CD1c-positive myeloid dendritic cell (primary cell): ENCODE results near the gene TMEM245.
"Not testable (repeated sequence)": the region's sequence is repeated elsewhere in the genome, so short reads cannot be mapped to it uniquely, and the experiment has no call there.

Experiments used
- DNase-seq: peaks from one replicate; pipeline ENCODE4 v3.0.0-alpha.2; 2016; ENCODE audit errors: extremely low spot score

TMEM245 gene

DNA sequence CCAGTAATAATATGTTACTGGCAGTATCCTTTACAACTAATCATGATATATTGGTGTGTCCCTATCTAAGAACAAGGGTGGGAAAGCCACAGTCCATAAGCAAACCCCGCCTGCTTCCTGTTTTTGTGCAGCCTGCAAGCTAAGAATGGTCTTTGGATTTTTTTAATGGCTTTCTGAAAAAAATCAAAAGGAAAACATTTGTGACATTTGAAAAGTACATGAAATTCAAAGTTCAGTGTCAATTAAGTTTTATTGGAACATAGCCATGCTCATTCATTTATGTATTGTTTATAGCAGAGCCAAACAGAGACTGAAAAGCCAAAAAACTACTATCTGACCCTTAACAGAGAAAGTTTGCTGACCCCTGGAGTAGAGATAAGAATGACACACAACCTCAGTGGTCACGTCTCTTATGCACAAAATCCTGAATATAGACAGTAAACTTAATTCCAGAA is 12.8 kb upstream of the TMEM245 start:
- DNase-seq = no peak

DNA sequence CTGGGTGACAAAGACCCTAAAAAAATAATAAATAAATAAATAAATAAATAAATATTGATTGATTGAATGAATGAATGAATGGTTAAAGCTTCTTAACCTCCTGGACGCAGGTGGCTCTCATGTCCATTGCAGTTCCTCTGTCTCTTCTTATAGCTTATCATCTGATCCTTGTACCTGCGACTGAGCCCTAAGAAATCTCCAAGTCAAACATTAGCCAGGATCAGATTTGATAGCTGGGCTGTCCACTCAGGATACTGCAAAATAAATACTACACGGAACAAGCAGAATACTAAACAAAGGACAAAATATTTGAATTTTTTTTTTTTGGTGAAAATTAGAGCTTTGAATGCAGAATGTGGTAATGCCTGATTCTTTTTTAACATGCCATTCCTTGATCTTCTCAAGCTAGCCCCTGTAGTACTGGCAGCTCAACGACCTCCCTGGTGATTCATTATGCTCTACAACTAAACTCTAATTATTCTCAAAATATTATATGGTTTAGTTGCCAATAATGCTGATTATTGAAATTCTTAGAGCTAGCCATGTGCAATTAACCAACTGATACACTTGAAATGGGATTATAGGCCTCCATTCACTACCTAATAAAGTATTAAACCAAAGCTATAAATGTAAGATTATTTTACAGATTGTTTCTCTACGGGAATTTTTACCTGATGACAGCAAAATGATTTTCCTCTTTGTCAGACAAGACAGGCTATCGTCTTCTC is 9.9 kb upstream of the TMEM245 start:
- DNase-seq = no peak

DNA sequence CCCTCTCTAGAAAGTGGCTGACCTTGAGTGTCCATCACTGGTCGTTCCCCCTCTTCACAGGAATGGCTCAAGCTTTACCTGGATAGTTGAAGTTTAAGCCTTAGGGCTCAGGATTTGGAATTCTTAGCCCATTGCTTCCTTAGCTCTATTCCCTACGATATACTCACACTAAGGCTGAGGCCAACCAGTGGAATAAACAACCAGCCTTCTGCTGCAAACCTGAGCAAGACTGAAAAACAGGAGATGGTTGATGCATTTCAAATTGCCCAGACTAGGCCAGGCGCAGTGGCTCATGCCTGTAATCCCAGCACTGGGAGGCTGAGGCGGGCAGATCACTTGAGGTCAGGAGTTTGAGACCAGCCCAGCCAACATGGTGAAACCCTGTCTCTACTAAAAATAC is 6.9 kb upstream of the TMEM245 start:
- DNase-seq = not testable (repeated sequence)

- no peak for DNase-seq
Measured at GRCh38 chr9:109124121-109124520, 4.4 kb upstream of the TMEM245 start.

GRCh38 chr9:109122726-109123621 is 3.2 kb upstream of the TMEM245 start:
- peak; percentile 26 for DNase-seq

DNA sequence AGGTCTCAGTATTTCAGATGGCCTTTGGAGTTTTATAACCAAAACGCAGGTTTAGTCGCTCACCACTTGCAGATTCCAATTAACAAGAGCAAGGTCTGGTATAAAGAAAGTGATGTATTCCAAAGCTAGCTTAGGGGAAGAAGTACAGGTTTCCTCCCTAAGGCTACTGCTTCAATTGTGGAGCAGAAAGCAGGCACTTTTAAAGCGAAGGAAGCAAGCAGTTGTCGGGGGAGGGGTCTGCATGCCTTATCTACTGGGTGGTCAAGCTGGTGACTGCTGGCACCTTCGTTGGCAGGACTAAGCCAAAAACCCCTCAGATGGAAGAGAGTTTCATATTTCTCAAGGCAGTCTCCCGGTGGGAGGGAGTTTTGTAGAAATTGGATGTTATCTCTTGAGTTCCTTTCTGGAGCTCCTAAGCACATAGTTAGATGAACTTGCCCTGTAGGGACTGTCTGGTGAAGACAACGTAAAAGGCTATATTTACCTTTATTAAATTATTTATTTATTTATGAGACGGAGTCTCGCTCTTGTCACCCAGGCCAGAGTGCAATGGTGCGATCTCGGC is 1.6 kb upstream of the TMEM245 start:
- no peak for DNase-seq

GRCh38 chr9:109120204-109120789 is 550 bp upstream of the TMEM245 start:
- DNase-seq = no peak

DNA sequence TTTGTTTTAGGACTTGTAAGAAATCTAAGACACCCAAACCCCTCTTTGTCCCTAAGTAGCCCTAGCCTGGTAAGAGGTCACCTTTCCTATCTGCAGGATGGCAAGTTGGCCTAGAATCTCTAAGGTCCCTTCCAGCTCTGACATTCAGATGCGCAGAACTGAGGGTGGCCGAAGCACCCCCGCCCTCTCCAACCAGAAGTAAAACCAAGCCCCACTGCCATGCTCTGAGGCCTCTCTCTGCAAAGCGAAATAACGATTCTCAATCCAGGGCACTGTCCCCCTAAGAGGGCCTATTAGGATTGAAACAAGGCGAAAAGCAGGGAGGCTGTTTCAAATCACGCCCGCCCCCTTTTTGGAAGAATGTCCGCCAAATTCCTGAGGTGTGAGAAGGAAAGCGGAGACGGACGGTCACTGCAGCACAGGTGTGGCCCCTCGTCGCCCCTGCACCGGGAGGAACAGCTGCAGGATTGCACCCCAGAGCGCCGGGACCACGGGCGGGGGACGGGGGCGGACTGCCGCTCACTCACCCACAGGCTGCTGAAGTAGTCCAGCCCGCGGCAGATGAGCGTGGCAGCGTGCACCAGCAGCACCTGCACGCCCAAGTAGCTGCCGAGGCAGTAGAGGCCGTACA is 824 bp downstream of the TMEM245 start:
- DNase-seq = no peak

- no peak for DNase-seq
Measured at GRCh38 chr9:109117856-109118807, 1.6 kb downstream of the TMEM245 start.

DNA sequence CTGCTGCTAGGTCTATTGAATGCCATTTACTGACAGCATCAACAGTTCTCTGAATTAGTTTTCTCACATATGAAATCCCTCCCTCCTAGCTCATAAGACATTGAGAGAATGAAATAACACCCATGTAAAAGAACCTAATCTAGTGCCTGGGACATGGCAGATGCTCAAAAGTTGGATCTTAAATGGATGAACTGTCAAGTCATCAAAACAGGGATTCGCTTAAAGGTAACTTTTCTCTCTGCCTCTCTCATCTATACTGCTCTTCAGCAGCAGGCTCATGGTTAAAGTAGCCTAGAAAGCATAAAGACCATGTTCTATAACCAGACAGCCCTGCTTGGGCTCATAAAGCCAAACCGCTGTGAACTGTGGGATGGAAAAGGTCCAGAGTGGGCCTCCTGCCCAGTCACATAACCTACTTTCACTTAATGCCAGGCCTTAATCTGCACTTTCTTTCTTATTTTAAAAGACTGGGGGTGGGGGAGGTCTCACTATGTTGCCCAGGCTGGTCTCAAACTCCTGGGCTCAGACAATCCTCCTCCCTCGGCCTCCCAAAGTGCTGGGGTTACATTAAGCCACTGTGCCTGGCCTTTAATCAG is 3.7 kb downstream of the TMEM245 start:
- no peak for DNase-seq

DNA sequence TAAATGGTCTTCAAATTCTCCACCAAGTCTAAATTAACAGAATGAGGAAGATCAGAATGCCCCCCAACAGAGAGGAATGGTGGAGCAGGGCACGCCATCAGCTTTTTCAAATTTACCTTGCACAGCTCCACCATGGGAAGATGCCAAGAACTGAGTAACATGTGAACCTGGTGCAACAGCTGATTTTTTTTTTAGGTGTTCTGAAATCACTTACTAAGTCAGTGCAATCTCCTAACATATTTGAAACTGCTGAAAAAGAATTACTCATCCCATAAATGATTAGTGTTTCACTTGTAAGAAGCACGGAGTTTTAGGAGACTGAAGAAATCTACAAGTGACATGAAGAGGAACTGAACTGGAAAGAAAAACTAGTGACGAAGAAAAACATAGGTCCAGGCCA is 5.1 kb downstream of the TMEM245 start:
- DNase-seq = no peak

DNA sequence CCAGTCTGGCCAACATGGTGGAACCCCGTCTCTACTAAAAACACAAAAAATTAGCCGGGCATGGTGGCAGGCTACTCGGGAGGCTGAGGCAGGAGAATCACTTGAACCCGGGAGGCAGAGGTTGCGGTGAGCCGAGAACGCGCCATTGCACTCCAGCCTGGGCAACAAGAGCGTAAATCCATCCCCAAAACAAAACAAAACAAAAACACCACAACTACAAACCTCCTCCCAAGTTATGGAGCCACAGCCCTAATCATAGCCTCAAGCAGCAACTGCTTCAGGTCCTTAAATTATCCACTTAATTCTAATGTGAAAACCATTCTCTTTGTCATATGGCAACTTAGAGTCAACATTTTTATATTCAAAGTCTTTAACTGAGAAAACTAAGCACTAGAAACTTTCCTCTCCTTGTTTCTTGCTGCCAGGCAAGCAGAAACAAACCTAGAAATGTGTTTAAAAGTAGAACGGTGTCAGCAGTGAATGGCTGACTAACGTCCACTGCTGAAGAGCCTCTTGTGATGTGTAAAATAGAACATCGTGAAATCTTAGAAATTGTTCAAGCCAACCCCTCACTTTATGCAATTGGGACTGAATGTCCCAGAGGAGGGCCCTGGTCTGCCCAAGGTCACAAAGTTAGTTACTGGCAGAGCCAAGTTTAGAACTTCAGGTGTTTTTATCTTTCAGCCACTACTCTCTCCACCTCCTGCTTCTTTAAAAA is 5.7 kb downstream of the TMEM245 start:
- DNase-seq = no peak

GRCh38 chr9:109113254-109113653 is 6.5 kb downstream of the TMEM245 start:
- DNase-seq = no peak

- DNase-seq = peak; percentile 24
Measured at GRCh38 chr9:109110329-109111021, 9.3 kb downstream of the TMEM245 start.

DNA sequence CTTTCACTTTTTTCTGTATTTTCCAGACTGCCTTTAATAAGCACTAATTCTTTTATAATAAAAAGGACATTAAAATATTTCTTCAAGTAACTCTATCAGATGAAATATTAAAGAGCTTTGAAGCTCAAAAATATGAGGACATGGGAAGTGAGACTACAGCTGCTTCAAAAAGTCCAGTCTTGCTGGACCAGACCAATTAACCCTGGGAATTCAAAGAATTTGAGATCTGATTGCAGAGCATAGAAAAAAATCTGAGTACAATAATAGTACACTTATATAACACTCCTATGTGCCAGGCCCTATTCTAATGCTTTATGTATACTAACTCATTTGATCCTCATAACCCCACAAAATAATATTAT is 9.8 kb downstream of the TMEM245 start:
- no peak for DNase-seq

DNA sequence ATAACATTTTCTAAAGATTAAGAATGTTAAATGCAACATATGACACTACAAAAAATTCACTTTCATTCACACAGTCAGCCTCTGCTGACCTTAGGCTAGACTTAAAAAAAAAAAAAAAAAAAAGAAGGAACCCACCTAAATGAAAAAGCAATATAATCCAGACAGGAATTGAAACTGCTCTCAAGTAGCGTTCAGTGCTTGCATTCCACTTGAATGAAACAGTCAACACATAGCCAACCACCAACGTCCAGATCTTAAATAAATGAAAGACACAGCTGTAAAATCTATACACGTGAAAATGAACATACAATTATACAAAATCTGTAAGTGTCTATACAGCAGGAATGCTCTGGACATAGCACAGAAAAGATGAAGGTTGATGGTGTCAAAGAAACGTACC is 11.4 kb downstream of the TMEM245 start:
- DNase-seq = peak; percentile 55

DNA sequence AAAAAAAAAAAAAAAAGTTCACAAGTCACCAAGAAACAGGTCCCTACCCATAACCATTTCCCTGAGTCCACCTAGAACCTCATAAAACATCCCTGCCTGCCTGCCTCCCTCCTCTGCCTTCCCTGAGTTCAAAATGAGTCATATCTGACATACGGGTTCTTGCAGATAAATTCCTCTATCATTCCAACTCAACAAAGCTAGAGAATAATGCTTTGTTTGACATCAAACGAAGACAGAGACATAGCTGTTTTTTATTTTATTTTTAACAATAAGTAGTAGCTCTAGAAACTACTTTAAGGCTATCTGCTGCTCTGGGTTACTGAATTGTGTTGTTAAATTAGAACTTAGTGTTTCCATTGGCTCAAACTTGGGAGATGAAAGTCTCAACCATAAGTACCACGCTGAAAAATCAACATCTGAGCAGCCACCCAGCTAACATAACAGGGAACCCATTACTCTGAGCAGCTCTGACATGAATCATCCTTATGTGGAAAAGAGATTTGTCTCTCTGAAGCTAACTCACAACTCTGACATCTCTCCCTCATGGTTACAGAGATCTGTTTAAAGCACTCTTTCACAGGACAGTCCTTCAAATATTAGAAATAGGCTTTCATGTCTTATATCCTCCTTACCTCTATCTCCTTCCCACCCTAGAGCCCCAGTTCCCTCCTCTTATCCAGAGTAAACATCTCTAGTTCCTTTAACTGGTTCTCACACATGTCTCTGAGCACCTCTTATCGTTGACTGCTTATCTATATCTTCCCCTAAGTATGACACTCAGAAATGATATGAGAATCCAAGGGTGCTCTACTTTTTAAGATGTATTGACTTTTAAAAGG is 12.1 kb downstream of the TMEM245 start:
- peak; percentile 21 for DNase-seq

DNA sequence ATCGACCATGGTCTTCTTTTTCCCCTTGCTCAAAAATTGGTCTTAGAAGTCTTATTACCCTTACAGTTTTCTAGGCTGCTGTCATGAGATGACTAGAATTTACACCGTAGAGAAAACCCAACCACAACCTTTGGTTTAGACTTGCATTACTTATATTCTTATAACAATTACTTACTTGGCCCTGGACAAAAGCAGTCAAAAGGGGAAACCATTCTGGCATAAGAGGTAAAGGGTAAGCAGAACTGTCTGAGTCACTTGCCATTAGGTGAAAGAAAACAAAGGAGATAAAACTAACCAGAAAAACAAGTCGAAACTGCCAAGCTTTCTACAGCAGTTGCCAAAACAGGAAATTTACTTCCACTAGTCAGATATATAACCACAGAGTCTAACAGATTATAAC is 17.9 kb downstream of the TMEM245 start:
- DNase-seq = no peak
